Stimulated activated CD8-positive, alpha-beta memory T cell treated with anti-CD3 and anti-CD28 coated beads, Interleukin-15, amount 100 ng/mL, for 1 hour (primary cell): ENCODE results near the gene TCHP.

ENCODE experiments used
- DNase-seq: peaks from one replicate; pipeline ENCODE4 v3.0.0-alpha.2; 2020; ENCODE audit warnings: low read depth

TCHP gene

GRCh38 chr12:109934026-109934425 is 34.0 kb downstream of the TCHP start:
- DNase-seq, result no peak

GRCh38 chr12:109937371-109937770 is 37.3 kb downstream of the TCHP start:
- DNase-seq, result no peak

- no peak for DNase-seq
Measured at GRCh38 chr12:109938947-109939346, 38.9 kb downstream of the TCHP start.

- DNase-seq, result no peak
Measured at GRCh38 chr12:109939504-109939903, 39.4 kb downstream of the TCHP start.

- no peak for DNase-seq
Measured at GRCh38 chr12:109940339-109940923, 40.4 kb downstream of the TCHP start.

- no peak for DNase-seq
Measured at GRCh38 chr12:109943811-109944210, 43.7 kb downstream of the TCHP start.

- no peak for DNase-seq
Measured at GRCh38 chr12:109944561-109945359, 44.7 kb downstream of the TCHP start.

- no peak for DNase-seq
Measured at GRCh38 chr12:109946505-109946904, 46.4 kb downstream of the TCHP start.

- no peak for DNase-seq
Measured at GRCh38 chr12:109946913-109947312, 46.8 kb downstream of the TCHP start.

- DNase-seq, result no peak
Measured at GRCh38 chr12:109947521-109947920, 47.4 kb downstream of the TCHP start.

- DNase-seq, result no peak
Measured at GRCh38 chr12:109948368-109948767, 48.3 kb downstream of the TCHP start.

GRCh38 chr12:109949089-109949488 is 49.0 kb downstream of the TCHP start:
- no peak for DNase-seq

GRCh38 chr12:109950625-109951024 is 50.6 kb downstream of the TCHP start:
- DNase-seq, result no peak

- no peak for DNase-seq
Measured at GRCh38 chr12:109951136-109951535, 51.1 kb downstream of the TCHP start.

GRCh38 chr12:109951751-109952150 is 51.7 kb downstream of the TCHP start:
- DNase-seq, result no peak

GRCh38 chr12:109952160-109952858 is 52.2 kb downstream of the TCHP start:
- DNase-seq, result no peak

- no peak for DNase-seq
Measured at GRCh38 chr12:109952873-109953272, 52.8 kb downstream of the TCHP start.

- DNase-seq, result no peak
Measured at GRCh38 chr12:109953656-109954055, 53.6 kb downstream of the TCHP start.

GRCh38 chr12:109958374-109958773 is 58.3 kb downstream of the TCHP start:
- DNase-seq, result no peak

- no peak for DNase-seq
Measured at GRCh38 chr12:109959411-109960093, 59.5 kb downstream of the TCHP start.

GRCh38 chr12:109961201-109961600 is 61.1 kb downstream of the TCHP start:
- DNase-seq, result no peak

- DNase-seq, result no peak
Measured at GRCh38 chr12:109961612-109962011, 61.5 kb downstream of the TCHP start.

- no peak for DNase-seq
Measured at GRCh38 chr12:109962398-109962797, 62.3 kb downstream of the TCHP start.
